HCT116 (cell line): ENCODE measurements around the gene CRX. TPM values are rescaled to one million over a fixed set of nuclear protein-coding genes. Genes with fewer than 3 reads are reported as not detected.

Experiments used
- ATAC-seq: fragments of 200-7000 bp; cut with Tn5 transposase; 2 replicates; pipeline ENCODE4 v1.9.1; 2020; ENCODE audit warnings: mild to moderate bottlenecking, moderate library complexity
- BruUV-seq: library from RNA; stranded (reverse); fragments of 400-500 nt; replicated peaks from 2 replicates; lab custom pipeline; 2021; lab: Mats Ljungman, UMichigan
- CTCF ChIA-PET: fragments of 300-600 bp; sonication (Branson Sonifier 250); formaldehyde crosslinking; loops from one replicate; lab custom pipeline; 2021; ENCODE audit warnings: antibody characterized with exemption; lab: Charles Lee
- POLR2A ChIA-PET: fragments of 300-600, 350-600 bp; sonication (Branson Sonifier 250); formaldehyde crosslinking; loops from one replicate; lab custom pipeline; 2021; ENCODE audit warnings: antibody characterized with exemption; lab: Charles Lee
- RAD21 ChIA-PET, 2 experiments: fragments of 300-600 bp; sonication (Branson Sonifier 250); formaldehyde crosslinking; loops; one replicate each; lab custom pipeline; 2023; ENCODE audit warnings: low total read pairs in 2 of 2; ENCODE audit not compliant: uncharacterized antibody in 2 of 2, unreplicated experiment in 2 of 2, low non-redundant PET in 1 of 2; lab: Charles Lee
- DNase-seq: peaks from one replicate; pipeline ENCODE4 v3.0.0-alpha.2; 2010; ENCODE audit warnings: low read depth, low spot score
- H2AFZ ChIP-seq: fragments of 200-600 bp; shearing (Covaris generic), sonication (generic); 2 replicates; pipeline ENCODE4 v1.6.1; 2017; ENCODE audit warnings: low read depth, mixed run types, mixed read lengths, antibody characterized with exemption, low read length; ENCODE audit not compliant: poor library complexity, severe bottlenecking
- H3K27ac ChIP-seq: 2 replicates; pipeline ENCODE4 v1.5.1; 2012; ENCODE audit warnings: low read depth, low read length
- H3K27me3 ChIP-seq: fragments of 200-600 bp; sonication (generic); 2 replicates; pipeline ENCODE4 v1.6.1; 2016; ENCODE audit warnings: mixed run types, low read length, mixed read lengths; ENCODE audit not compliant: insufficient read depth
- H3K36me3 ChIP-seq, 2 experiments: fragments of 200-500 bp in 1 of 2; fragments of 200-600 bp in 1 of 2; sonication (Bioruptor generic) in 1 of 2; sonication (generic) in 1 of 2; 2 replicates each; pipeline versions ENCODE4 v1.5.1 to v1.6.1; 2014 to 2016; ENCODE audit warnings: low read length in 2 of 2, inconsistent platforms in 1 of 2, mixed read lengths in 1 of 2, mixed run types in 1 of 2; ENCODE audit not compliant: insufficient read depth in 2 of 2, control insufficient read depth in 1 of 2
- H3K4me1 ChIP-seq, 2 experiments: fragments of 200-600 bp in 1 of 2; sonication (generic) in 1 of 2; 2 replicates each; pipeline versions ENCODE4 v1.5.1 to v1.6.1; 2012 to 2017; ENCODE audit warnings: low read length in 2 of 2, inconsistent platforms in 1 of 2, mild to moderate bottlenecking in 1 of 2, mixed read lengths in 1 of 2, mixed run types in 1 of 2, moderate library complexity in 1 of 2; ENCODE audit not compliant: insufficient read depth in 2 of 2, control insufficient read depth in 1 of 2
- H3K4me2 ChIP-seq: fragments of 200-600 bp; sonication (generic); 2 replicates; pipeline ENCODE4 v1.6.1; 2017; ENCODE audit warnings: mixed run types, low read length, mixed read lengths
- H3K4me3 ChIP-seq, 2 experiments: fragments of 200-600 bp in 1 of 2; sonication (generic) in 1 of 2; replicated peaks in 1 of 2; 2 replicates each; pipeline ENCODE4 v1.5.1; 2011 to 2016; ENCODE audit warnings: low read length in 2 of 2, control low read depth in 1 of 2, low read depth in 1 of 2, mild to moderate bottlenecking in 1 of 2, mixed read lengths in 1 of 2, mixed run types in 1 of 2
- H3K79me2 ChIP-seq: fragments of 200-600 bp; sonication (generic); 2 replicates; pipeline ENCODE4 v1.6.1; 2017; ENCODE audit warnings: mild to moderate bottlenecking, mixed run types, low read length, moderate library complexity, mixed read lengths; ENCODE audit not compliant: insufficient read depth
- H3K9ac ChIP-seq: fragments of 200-600 bp; sonication (generic); 2 replicates; pipeline ENCODE4 v1.6.1; 2016; ENCODE audit warnings: low read length, mixed read lengths
- H3K9me2 ChIP-seq: fragments of 200-600 bp; sonication (generic), shearing (Covaris generic); 2 replicates; pipeline ENCODE4 v1.6.1; 2017; ENCODE audit warnings: mixed run types, mild to moderate bottlenecking, moderate library complexity; ENCODE audit not compliant: insufficient read depth
- H3K9me3 ChIP-seq, 2 experiments: fragments of 200-500 bp in 1 of 2; fragments of 200-600 bp in 1 of 2; sonication (Bioruptor generic) in 1 of 2; sonication (generic) in 1 of 2; 2 replicates each; pipeline ENCODE4 v1.6.1; 2014 to 2017; ENCODE audit warnings: low read length in 2 of 2, mixed read lengths in 2 of 2, inconsistent platforms in 1 of 2, low read depth in 1 of 2, mild to moderate bottlenecking in 1 of 2, mixed run types in 1 of 2, moderate library complexity in 1 of 2; ENCODE audit not compliant: control insufficient read depth in 1 of 2, insufficient read depth in 1 of 2
- H4K20me1 ChIP-seq: fragments of 200-600 bp; sonication (generic), shearing (Covaris generic); 2 replicates; pipeline ENCODE4 v1.6.1; 2017; ENCODE audit warnings: mixed run types, mild to moderate bottlenecking, moderate library complexity; ENCODE audit not compliant: insufficient read depth
- CEBPB ChIP-seq: IDR thresholded peaks from 2 replicates; pipeline ENCODE4 v1.6.1; 2012; ENCODE audit warnings: low read depth
- EGR1 ChIP-seq: IDR thresholded peaks from 2 replicates; pipeline ENCODE4 v1.6.1; 2012; ENCODE audit warnings: low read depth
- ELF1 ChIP-seq: IDR thresholded peaks from 2 replicates; pipeline ENCODE4 v1.6.1; 2012; ENCODE audit warnings: low read depth, borderline replicate concordance
- MAX ChIP-seq: IDR thresholded peaks from 2 replicates; pipeline ENCODE4 v1.6.1; 2012
- RAD21 ChIP-seq: IDR thresholded peaks from 2 replicates; pipeline ENCODE4 v1.6.1; 2012; ENCODE audit warnings: low read depth, mild to moderate bottlenecking
- YY1 ChIP-seq: IDR thresholded peaks from 2 replicates; pipeline ENCODE4 v1.6.1; 2011; ENCODE audit warnings: low read length, low read depth, moderate library complexity, mild to moderate bottlenecking; ENCODE audit not compliant: insufficient replicate concordance; ENCODE audit errors: extremely low read depth
- ZFX ChIP-seq: fragments of 450-650 bp; IDR thresholded peaks from 2 replicates; pipeline ENCODE4 v1.6.1; 2017
- intact Hi-C: fragments of 100-400 bp; cut with micrococcal nuclease; formaldehyde crosslinking; loops from 2 replicates; pipeline ENCODE4 v1.10.0; 2022
- total RNA-seq: library from RNA; stranded (reverse); gene quantifications from one replicate; pipeline ENCODE4 v1.2.1, GENCODE V29; 2021; ENCODE audit not compliant: unreplicated experiment

CRX gene
- total RNA-seq, 1 experiment from 2014 or later, result not detected

- BruUV-seq, result no TSS peak
- Histone ChIP-seq H2AFZ (no peak overlapping the region), H3K27me3 (no peaks in the 10 kb centered on the region), H3K36me3 (no peaks in the 10 kb centered on the region), H3K4me2 (no peak overlapping the region), H3K4me1 (no peaks in the 10 kb centered on the region), H3K9me2 (no peaks in the 10 kb centered on the region), H3K27ac (no peak overlapping the region), H3K4me3 (no peak overlapping the region), H4K20me1 (no peaks in the 10 kb centered on the region), H3K9me3 (no peaks in the 10 kb centered on the region), H3K9ac (no peak overlapping the region), H3K79me2 (no peaks in the 10 kb centered on the region)
- CTCF ChIA-PET, result no interaction called here
- intact Hi-C loops, result no loop called here
- no peak for DNase-seq
- no peak for ATAC-seq
- RAD21 ChIA-PET, result no interaction called here
- POLR2A ChIA-PET, result interaction anchor here (0.6 kb wide), 1 partner anchor 1850 kb away, joined by 3 read pairs; no protein-coding TSS in a partner anchor
- TF ChIP-seq EGR1, result no peak
- TF ChIP-seq CEBPB, result no peak
- no peak for TF ChIP-seq YY1
- no peak for TF ChIP-seq ZFX
- no peak for TF ChIP-seq MAX
- no peak for TF ChIP-seq RAD21
Observed at GRCh38 chr19:47885067-47885463, 63.3 kb downstream of the CRX start.

GRCh38 chr19:47886010-47886559 is 64.3 kb downstream of the CRX start, which contains the start of gene SULT2A1:
TSS of gene SULT2A1 (minus strand) at chr19:47886315. CDS start at chr19:47886257, 58 bp downstream.
- Histone ChIP-seq H4K20me1 (no peaks in the 10 kb centered on the region), H3K27me3 (no peaks in the 10 kb centered on the region), H3K4me3 (no peak within 1 kb of the TSS), H2AFZ (no peak within 1 kb of the TSS), H3K79me2 (no peaks in the 10 kb centered on the region), H3K4me1 (no peaks in the 10 kb centered on the region), H3K9me2 (no peaks in the 10 kb centered on the region), H3K36me3 (no peaks in the 10 kb centered on the region), H3K27ac (no peak within 1 kb of the TSS), H3K9ac (no peak within 1 kb of the TSS), H3K4me2 (no peak within 1 kb of the TSS), H3K9me3 (no peaks in the 10 kb centered on the region)
- ATAC-seq (no peak), DNase-seq (no peak)
- intact Hi-C loops, result no loop called here
- no TSS peak for BruUV-seq
- CTCF ChIA-PET, result no interaction called here
- no peak for TF ChIP-seq ELF1
- RAD21 ChIA-PET, result no interaction called here
- POLR2A ChIA-PET, result no interaction called here
